GM21825 (cell line): Measurements from ENCODE around the gene RECQL5.

Source experiments
- ATAC-seq: cut with Tn5 transposase; IDR thresholded peaks from one replicate; pipeline ENCODE4 v1.9.1; 2021; ENCODE audit warnings: mild to moderate bottlenecking, moderate library complexity; ENCODE audit not compliant: unreplicated experiment

RECQL5 gene

GRCh38 chr17:75666959-75667790 lies at the start of gene RECQL5, which contains the start of gene SAP30BP:
TSS of gene RECQL5 (minus strand) at chr17:75667154. CDS start at chr17:75666557, 597 bp downstream.
TSS of gene SAP30BP (plus strand) at chr17:75667338. CDS start at chr17:75667373, 35 bp downstream.
- ATAC-seq, result peak; percentile 67

- no peak for ATAC-seq
Observed at GRCh38 chr17:75712446-75712845, 45.5 kb upstream of the RECQL5 start.

GRCh38 chr17:75707079-75707571 lies 40.2 kb upstream of the RECQL5 start:
- no peak for ATAC-seq

GRCh38 chr17:75706042-75706728 lies 39.2 kb upstream of the RECQL5 start:
- ATAC-seq, result no peak

GRCh38 chr17:75704963-75705875 lies 38.3 kb upstream of the RECQL5 start:
- ATAC-seq, result no peak

GRCh38 chr17:75703591-75703990 lies 36.6 kb upstream of the RECQL5 start:
- ATAC-seq, result no peak

GRCh38 chr17:75703191-75703590 lies 36.2 kb upstream of the RECQL5 start:
- ATAC-seq, result no peak

DNA sequence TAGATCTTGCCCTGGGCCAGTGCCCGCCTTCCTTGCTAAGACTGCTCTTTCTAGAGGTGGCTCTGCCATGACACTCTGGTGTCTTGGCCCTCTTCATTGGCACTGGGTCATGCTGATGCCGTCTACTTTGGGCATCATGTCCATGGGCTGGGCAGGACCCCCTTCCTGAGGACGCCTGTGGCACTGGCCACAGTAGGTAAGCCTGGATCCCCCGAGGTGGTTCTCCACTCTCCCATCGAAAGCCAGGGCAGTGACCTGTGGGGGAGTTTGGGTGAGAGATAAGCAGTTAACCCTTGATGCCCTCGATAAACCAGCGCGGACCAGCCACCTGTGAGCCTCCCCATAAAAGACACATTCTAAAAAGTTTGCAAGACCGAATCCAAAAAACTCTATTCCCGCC lies 34.3 kb upstream of the RECQL5 start:
- no peak for ATAC-seq

- no peak for ATAC-seq
Observed at GRCh38 chr17:75698659-75699058, 31.7 kb upstream of the RECQL5 start.

GRCh38 chr17:75697651-75698291 lies 30.8 kb upstream of the RECQL5 start:
- no peak for ATAC-seq

GRCh38 chr17:75695830-75696271 lies 28.9 kb upstream of the RECQL5 start:
- no peak for ATAC-seq

GRCh38 chr17:75695141-75695829 lies 28.3 kb upstream of the RECQL5 start:
- no peak for ATAC-seq

GRCh38 chr17:75694536-75694935 lies 27.6 kb upstream of the RECQL5 start:
- no peak for ATAC-seq

DNA sequence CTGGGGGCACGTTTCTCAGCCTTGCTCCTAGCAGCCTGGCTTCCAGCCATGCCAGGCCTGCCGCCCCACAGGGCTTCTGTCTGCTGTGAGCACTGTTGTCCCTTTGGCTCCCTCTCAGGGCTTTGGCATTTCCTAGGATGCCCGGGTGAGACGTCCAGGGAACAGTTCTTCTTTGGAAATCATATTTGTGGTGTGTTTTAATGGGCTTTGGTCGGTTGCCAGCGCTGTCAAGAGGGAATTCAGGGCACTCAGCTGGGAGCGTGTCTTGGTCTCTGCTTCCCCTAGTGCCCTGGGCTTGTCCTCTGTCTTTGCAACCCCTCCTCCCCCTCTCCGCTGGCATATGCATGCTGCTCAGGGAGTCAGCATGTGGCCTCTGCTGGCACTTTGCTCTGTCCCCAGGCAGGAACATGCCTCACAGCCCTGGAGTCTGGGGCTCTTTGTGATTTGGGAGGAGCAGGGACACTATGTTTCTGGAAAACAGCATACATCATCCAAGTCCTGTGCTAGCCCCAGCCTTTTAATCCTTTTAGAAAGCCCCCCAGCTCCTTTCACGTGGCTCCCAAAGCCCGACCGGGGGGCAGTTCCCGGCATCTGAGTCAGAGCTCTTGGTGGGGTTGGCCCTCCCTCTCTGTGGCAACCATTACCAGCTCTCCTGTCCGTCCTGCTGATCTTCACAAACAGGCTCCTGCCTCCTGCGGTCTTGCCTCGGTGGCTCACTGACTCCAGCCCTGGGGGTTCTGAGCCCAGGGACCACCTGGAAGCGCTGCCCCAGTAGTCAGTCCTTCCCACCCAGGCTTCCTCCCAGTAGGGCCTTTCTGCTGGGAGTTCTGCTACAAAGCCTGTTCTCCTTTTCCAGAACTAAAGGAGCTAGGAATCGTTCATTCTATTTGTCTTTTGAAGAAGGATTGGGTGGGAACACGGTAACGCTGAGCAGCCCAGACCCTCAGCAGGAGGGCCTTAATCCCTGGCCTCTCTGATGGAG lies 26.8 kb upstream of the RECQL5 start:
- no peak for ATAC-seq

- ATAC-seq, result no peak
Observed at GRCh38 chr17:75692976-75693375, 26.0 kb upstream of the RECQL5 start.

GRCh38 chr17:75691801-75692626 lies 25.1 kb upstream of the RECQL5 start:
- no peak for ATAC-seq

- ATAC-seq, result no peak
Observed at GRCh38 chr17:75691371-75691791, 24.4 kb upstream of the RECQL5 start.

- peak; percentile 46 for ATAC-seq
Observed at GRCh38 chr17:75689441-75689873, 22.5 kb upstream of the RECQL5 start.
